Mesothelial cell of epicardium (in vitro differentiated cells): ENCODE data around the gene GPR4. TPM values are rescaled to one million over a fixed set of nuclear protein-coding genes. Genes with fewer than 3 reads are reported as not detected.

Experiments used
- DNase-seq, 2 experiments: peaks; one replicate each; pipeline ENCODE4 v3.0.0; 2021; ENCODE audit warnings: low spot score in 2 of 2; ENCODE audit not compliant: unreplicated experiment in 2 of 2
- H3K27ac Mint-ChIP-seq: 2 replicates; pipeline ENCODE4 v1.8.0; 2021; ENCODE audit warnings: mixed read lengths
- H3K27me3 Mint-ChIP-seq: 2 replicates; pipeline ENCODE4 v1.8.0; 2021; ENCODE audit warnings: low read depth, mixed read lengths
- H3K36me3 Mint-ChIP-seq: 2 replicates; pipeline ENCODE4 v1.8.0; 2021; ENCODE audit warnings: mixed read lengths
- H3K4me1 Mint-ChIP-seq: 2 replicates; pipeline ENCODE4 v1.8.0; 2021; ENCODE audit warnings: mixed read lengths
- H3K4me3 Mint-ChIP-seq: 2 replicates; pipeline ENCODE4 v1.8.0; 2021; ENCODE audit warnings: mild to moderate bottlenecking, moderate library complexity, mixed read lengths
- H3K9me3 Mint-ChIP-seq: 2 replicates; pipeline ENCODE4 v1.8.0; 2021; ENCODE audit warnings: mixed read lengths
- CTCF ChIP-seq: fragments of 200-600 bp; sonication (generic); IDR thresholded peaks from one replicate; pipeline ENCODE4 v1.5.0; 2021; ENCODE audit warnings: antibody characterized with exemption; ENCODE audit not compliant: unreplicated experiment
- total RNA-seq: library from RNA; stranded (reverse); gene quantifications from 3 replicates; pipeline ENCODE4 v1.2.1, GENCODE V29; 2021

GPR4 gene
- total RNA-seq, 1 donor from 2014 or later = not detected

GRCh38 chr19:45567609-45568008, 34.4 kb downstream of the GPR4 start:
- peaks cover 3% of the 10 kb centered on the region for H3K9me3 Mint-ChIP-seq
- H3K27ac Mint-ChIP-seq = no peak overlapping the region
- TF ChIP-seq CTCF = no peak
- no peaks in the 10 kb centered on the region for H3K4me1 Mint-ChIP-seq
- no peak for DNase-seq
- no peaks in the 10 kb centered on the region for H3K27me3 Mint-ChIP-seq
- peaks cover 2% of the 10 kb centered on the region for H3K36me3 Mint-ChIP-seq
- no peak overlapping the region for H3K4me3 Mint-ChIP-seq

- Mint-ChIP-seq H3K4me3 (no peak overlapping the region), H3K9me3 (no peaks in the 10 kb centered on the region), H3K27ac (no peak overlapping the region), H3K36me3 (no peaks in the 10 kb centered on the region), H3K27me3 (no peaks in the 10 kb centered on the region), H3K4me1 (no peaks in the 10 kb centered on the region)
- no peak for DNase-seq
- TF ChIP-seq CTCF = no peak
These were observed 37.8 kb downstream of the GPR4 start for GRCh38 chr19:45564131-45564780.

GRCh38 chr19:45560686-45561085, 41.3 kb downstream of the GPR4 start:
- Mint-ChIP-seq H3K9me3 (no peaks in the 10 kb centered on the region), H3K4me3 (no peak overlapping the region), H3K27ac (no peak overlapping the region), H3K27me3 (no peaks in the 10 kb centered on the region), H3K4me1 (peaks cover 3% of the 10 kb centered on the region), H3K36me3 (no peaks in the 10 kb centered on the region)
- DNase-seq = no peak
- TF ChIP-seq CTCF = no peak

- Mint-ChIP-seq H3K27ac (no peak overlapping the region), H3K27me3 (no peaks in the 10 kb centered on the region), H3K9me3 (no peaks in the 10 kb centered on the region), H3K4me3 (no peak overlapping the region), H3K36me3 (no peaks in the 10 kb centered on the region), H3K4me1 (peaks cover 3% of the 10 kb centered on the region)
- TF ChIP-seq CTCF = no peak
- no peak for DNase-seq
These were observed 42.0 kb downstream of the GPR4 start for GRCh38 chr19:45560038-45560437.

- Mint-ChIP-seq H3K4me3 (no peak overlapping the region), H3K27me3 (no peaks in the 10 kb centered on the region)
- no peak for DNase-seq
These were observed 43.6 kb downstream of the GPR4 start for GRCh38 chr19:45558399-45558878.

More at GRCh38 chr19:45558399-45558878, 43.6 kb downstream of the GPR4 start:
- peaks cover 3% of the 10 kb centered on the region for H3K4me1 Mint-ChIP-seq
- H3K27ac Mint-ChIP-seq = peak overlapping the region; percentile 30
- TF ChIP-seq CTCF = no peak
- H3K36me3 Mint-ChIP-seq = no peaks in the 10 kb centered on the region
- no peaks in the 10 kb centered on the region for H3K9me3 Mint-ChIP-seq
